Left ventricle myocardium inferior (tissue), 1 donor: ENCODE data around the gene C1QTNF7. TPM values are rescaled to one million over a fixed set of nuclear protein-coding genes. Genes with fewer than 3 reads are reported as not detected.

Source experiments
- DNase-seq: peaks from one replicate; pipeline ENCODE4 v3.0.0-alpha.2; 2020
- H3K27ac ChIP-seq: fragments of 200-600 bp; replicated peaks from 2 replicates; pipeline ENCODE4 v1.8.0; 2021
- H3K27me3 ChIP-seq: fragments of 200-600 bp; 2 replicates; pipeline ENCODE4 v1.8.0; 2021; ENCODE audit warnings: low read depth
- H3K36me3 ChIP-seq: fragments of 200-600 bp; 2 replicates; pipeline ENCODE4 v1.8.0; 2021
- H3K4me1 ChIP-seq: fragments of 200-600 bp; 2 replicates; pipeline ENCODE4 v1.8.0; 2021
- H3K4me3 ChIP-seq: fragments of 200-600 bp; 2 replicates; pipeline ENCODE4 v1.8.0; 2021; ENCODE audit warnings: mild to moderate bottlenecking, moderate library complexity
- H3K9me3 ChIP-seq: fragments of 200-600 bp; replicated peaks from 2 replicates; pipeline ENCODE4 v1.8.0; 2021
- CTCF ChIP-seq: fragments of 200-600 bp; IDR thresholded peaks from 2 replicates; pipeline ENCODE4 v1.8.0; 2021; ENCODE audit warnings: antibody characterized with exemption, mild to moderate bottlenecking, borderline replicate concordance
- intact Hi-C: fragments of 100-400 bp; cut with micrococcal nuclease; formaldehyde crosslinking; loops from one replicate; pipeline ENCODE4 v1.11.0; 2022
- total RNA-seq: library from RNA; stranded (reverse); fragmentation: NEBNext Ultra II Directional; extraction: Animal tissue kit (Norgen Biotek cat#: 25700); gene quantifications from one replicate; pipeline ENCODE4 v1.2.1, GENCODE V29; 2021
- donor health status: DM: no; HTN: yes; CAD: no; lungs with severe emphysema.

C1QTNF7 gene
- total RNA-seq, 1 donor from 2014 or later = 2.4 TPM

GRCh38 chr4:15493411-15493810 lies 65.6 kb downstream of the C1QTNF7 start:
- no peak overlapping the region for H3K4me3 ChIP-seq
- H3K27me3 ChIP-seq = no peaks in the 10 kb centered on the region
- peaks cover 13% of the 10 kb centered on the region for H3K36me3 ChIP-seq
- DNase-seq = no peak
- peaks cover 15% of the 10 kb centered on the region for H3K9me3 ChIP-seq
- intact Hi-C loops = loop anchor here (10.0 kb wide), 1 partner anchor 151 kb away; no protein-coding TSS in a partner anchor
- no peak for TF ChIP-seq CTCF
- H3K27ac ChIP-seq = no peak overlapping the region
- H3K4me1 ChIP-seq = peaks cover 27% of the 10 kb centered on the region

DNA sequence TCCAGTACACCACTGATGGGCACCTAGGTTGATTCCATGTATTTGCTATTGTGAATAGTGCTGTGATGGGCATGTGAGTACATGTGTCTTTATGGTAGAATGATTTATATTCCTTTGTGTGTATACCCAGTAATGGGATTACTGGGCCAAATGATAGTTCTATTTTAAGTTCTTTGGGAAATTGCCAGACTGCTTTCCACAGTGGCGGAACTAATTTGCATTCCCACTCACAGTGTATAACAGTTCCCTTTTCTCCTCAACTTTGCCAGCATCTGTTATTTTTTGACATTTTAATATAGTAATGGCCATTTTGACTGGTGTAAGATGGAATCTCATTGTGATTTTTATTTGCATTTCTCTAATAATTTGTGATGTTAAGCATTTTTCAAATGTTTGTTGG lies 67.8 kb downstream of the C1QTNF7 start:
- no peak for DNase-seq

More for the DNA sequence above, 67.8 kb downstream of the C1QTNF7 start:
- Histone ChIP-seq H3K27me3 (no peaks in the 10 kb centered on the region), H3K36me3 (peaks cover 6% of the 10 kb centered on the region), H3K9me3 (peaks cover 8% of the 10 kb centered on the region), H3K4me3 (no peak overlapping the region), H3K4me1 (peaks cover 24% of the 10 kb centered on the region), H3K27ac (no peak overlapping the region)
- intact Hi-C loops = loop anchor here (10.0 kb wide), 1 partner anchor 149 kb away; no protein-coding TSS in a partner anchor
- TF ChIP-seq CTCF = no peak

Other genes with a start within 250 kb of the C1QTNF7 start
- gene CC2D2A, start 41.8 kb downstream of the C1QTNF7 start, total RNA-seq = 9.6 TPM
- 91.6 TPM for gene FBXL5, start 227.3 kb downstream of the C1QTNF7 start, total RNA-seq